Mesenchymal stem cell (in vitro differentiated cells and primary cell): ENCODE results near the gene AAK1.
A peak's percentile ranks its signal among the peaks of the same experiment; 100 is the strongest.

Source experiments
- DNase-seq: peaks from one replicate; pipeline ENCODE4 v3.0.0-alpha.2; 2013
- H2AFZ ChIP-seq: one replicate; pipeline ENCODE4 v1.6.1; 2013; ENCODE audit warnings: low read depth, mild to moderate bottlenecking, control low read depth, inconsistent platforms, low read length, moderate library complexity
- H2AK5ac ChIP-seq: 2 replicates; pipeline ENCODE4 v1.6.1; 2013; ENCODE audit warnings: low read length, moderate library complexity, mild to moderate bottlenecking, inconsistent platforms; ENCODE audit not compliant: severe bottlenecking
- H2BK120ac ChIP-seq: one replicate; pipeline ENCODE4 v1.6.1; 2013; ENCODE audit warnings: low read depth, mild to moderate bottlenecking, inconsistent platforms, low read length, moderate library complexity
- H2BK12ac ChIP-seq, 2 experiments: one replicate each; pipeline ENCODE4 v1.6.1; 2013; ENCODE audit warnings: inconsistent platforms in 2 of 2, low read length in 2 of 2, mild to moderate bottlenecking in 2 of 2, moderate library complexity in 2 of 2, control low read depth in 1 of 2
- H2BK15ac ChIP-seq: one replicate; pipeline ENCODE4 v1.6.1; 2013; ENCODE audit warnings: mild to moderate bottlenecking, low read depth, inconsistent platforms; ENCODE audit not compliant: poor library complexity, severe bottlenecking
- H2BK5ac ChIP-seq: 2 replicates; pipeline ENCODE4 v1.6.1; 2013; ENCODE audit warnings: low read depth, mild to moderate bottlenecking, low read length, control low read depth, inconsistent platforms; ENCODE audit not compliant: poor library complexity, severe bottlenecking
- H3K14ac ChIP-seq, 2 experiments: one replicate each; pipeline ENCODE4 v1.6.1; 2013; ENCODE audit warnings: inconsistent platforms in 2 of 2, low read length in 2 of 2, control low read depth in 1 of 2, mild to moderate bottlenecking in 1 of 2, moderate library complexity in 1 of 2
- H3K18ac ChIP-seq, 2 experiments: one replicate each; pipeline ENCODE4 v1.6.1; 2013; ENCODE audit warnings: inconsistent platforms in 2 of 2, low read length in 2 of 2, control low read depth in 1 of 2, low read depth in 1 of 2, mild to moderate bottlenecking in 1 of 2
- H3K23ac ChIP-seq, 2 experiments: one replicate each; pipeline ENCODE4 v1.6.1; 2013; ENCODE audit warnings: inconsistent platforms in 2 of 2, low read length in 2 of 2, mild to moderate bottlenecking in 2 of 2, moderate library complexity in 2 of 2, control low read depth in 1 of 2
- H3K27ac ChIP-seq: 2 replicates; pipeline ENCODE4 v1.5.1; 2013; ENCODE audit warnings: mild to moderate bottlenecking, moderate library complexity, low read length, control low read depth, inconsistent platforms; ENCODE audit not compliant: poor library complexity, severe bottlenecking
- H3K27me3 ChIP-seq, 2 experiments: 2 replicates each; pipeline versions ENCODE4 v1.6.1 to v1.7.0; 2013; ENCODE audit warnings: low read length in 2 of 2, mild to moderate bottlenecking in 2 of 2, moderate library complexity in 2 of 2, control low read depth in 1 of 2, inconsistent platforms in 1 of 2; ENCODE audit not compliant: control insufficient read depth in 1 of 2, insufficient read depth in 1 of 2
- H3K36me3 ChIP-seq, 2 experiments: 2 replicates each; pipeline versions ENCODE4 v1.6.1 to v1.7.0; 2013; ENCODE audit warnings: low read length in 2 of 2, control low read depth in 1 of 2, inconsistent platforms in 1 of 2, low read depth in 1 of 2, mild to moderate bottlenecking in 1 of 2; ENCODE audit not compliant: insufficient read depth in 2 of 2, control insufficient read depth in 1 of 2
- H3K4ac ChIP-seq, 2 experiments: one replicate each; pipeline ENCODE4 v1.6.1; 2013; ENCODE audit warnings: inconsistent platforms in 2 of 2, low read length in 2 of 2, mild to moderate bottlenecking in 2 of 2, moderate library complexity in 2 of 2, control low read depth in 1 of 2, low read depth in 1 of 2
- H3K4me1 ChIP-seq: 2 replicates; pipeline ENCODE4 v1.6.1; 2013; ENCODE audit warnings: low read depth, low read length, control low read depth; ENCODE audit not compliant: control insufficient read depth, insufficient read depth
- H3K4me2 ChIP-seq: 2 replicates; pipeline ENCODE4 v1.6.1; 2013; ENCODE audit warnings: low read length, mild to moderate bottlenecking, inconsistent platforms; ENCODE audit not compliant: poor library complexity, severe bottlenecking
- H3K4me3 ChIP-seq, 2 experiments: 2 replicates each; pipeline versions ENCODE4 v1.5.1 to v1.7.0; 2013; ENCODE audit warnings: low read length in 2 of 2, mild to moderate bottlenecking in 2 of 2, control low read depth in 1 of 2, low read depth in 1 of 2; ENCODE audit not compliant: insufficient read depth in 1 of 2
- H3K79me1 ChIP-seq: replicated peaks from 2 replicates; pipeline ENCODE4 v1.6.1; 2013; ENCODE audit warnings: mild to moderate bottlenecking, control low read depth, low read length, inconsistent platforms; ENCODE audit not compliant: poor library complexity, severe bottlenecking
- H3K9ac ChIP-seq: 2 replicates; pipeline ENCODE4 v1.7.0; 2013; ENCODE audit warnings: mild to moderate bottlenecking, low read length, moderate library complexity
- H3K9me3 ChIP-seq: 2 replicates; pipeline ENCODE4 v1.7.0; 2013; ENCODE audit warnings: mild to moderate bottlenecking, low read length; ENCODE audit not compliant: control insufficient read depth
- H4K8ac ChIP-seq: one replicate; pipeline ENCODE4 v1.6.1; 2013; ENCODE audit warnings: inconsistent platforms, mild to moderate bottlenecking, low read length, moderate library complexity
- H4K91ac ChIP-seq: one replicate; pipeline ENCODE4 v1.6.1; 2013; ENCODE audit warnings: mild to moderate bottlenecking, low read length, inconsistent platforms
- WGBS: methylation state at CpG from one replicate; pipeline ENCODE4 v1.1.7; 2013; ENCODE audit warnings: mixed read lengths; 5-methylcytosine and 5-hydroxymethylcytosine counted together

The AAK1 gene

DNA sequence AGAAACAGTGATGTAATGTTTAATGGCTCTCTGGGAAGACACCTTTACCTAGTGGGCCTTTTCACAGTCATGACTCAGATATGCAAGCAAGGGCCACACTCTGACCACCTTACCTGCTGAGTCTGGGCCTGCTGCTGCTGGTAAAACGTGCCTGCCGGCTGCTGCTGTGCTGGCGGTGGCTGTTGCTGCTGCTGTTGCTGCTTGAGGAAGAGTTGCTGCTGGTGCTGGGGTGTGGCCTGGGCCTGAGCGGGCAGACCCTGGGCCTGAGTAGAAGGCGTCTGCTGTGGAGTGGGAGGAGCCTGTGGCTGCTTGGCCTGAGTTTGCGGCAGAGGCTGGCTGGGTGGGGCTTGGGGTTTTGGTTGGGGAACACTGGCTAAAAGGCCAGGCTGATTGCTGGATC, 124.7 kb downstream of the AAK1 start:
- no peak overlapping the region for H3K4me3 ChIP-seq
- no peak overlapping the region for H4K91ac ChIP-seq
- H3K36me3 ChIP-seq: peaks cover 32 to 90% of the 10 kb centered on the region in 2 experiments
- H3K4me1 ChIP-seq: peaks cover 8% of the 10 kb centered on the region
- H2BK15ac ChIP-seq: no peak overlapping the region
- H3K9ac ChIP-seq: no peak overlapping the region
- 64% methylated on average over 5 of the region's 6 CpGs for WGBS
- no peak overlapping the region for H2AK5ac ChIP-seq
- no peaks in the 10 kb centered on the region for H3K9me3 ChIP-seq
- H2BK5ac ChIP-seq: no peak overlapping the region
- no peak overlapping the region for H3K14ac ChIP-seq
- H2BK12ac ChIP-seq: no peak overlapping the region
- no peak overlapping the region for H4K8ac ChIP-seq
- no peak for DNase-seq
- H3K18ac ChIP-seq: no peak overlapping the region
- no peak overlapping the region for H2BK120ac ChIP-seq
- no peak overlapping the region for H3K4ac ChIP-seq
- H3K4me2 ChIP-seq: no peak overlapping the region
- peaks cover 14% of the 10 kb centered on the region for H3K79me1 ChIP-seq
- no peak overlapping the region for H3K27ac ChIP-seq
- peak overlapping the region in 1 of 2 experiments; percentile 56 for H3K23ac ChIP-seq
- H3K27me3 ChIP-seq: no peaks in the 10 kb centered on the region
- no peak overlapping the region for H2AFZ ChIP-seq

DNA sequence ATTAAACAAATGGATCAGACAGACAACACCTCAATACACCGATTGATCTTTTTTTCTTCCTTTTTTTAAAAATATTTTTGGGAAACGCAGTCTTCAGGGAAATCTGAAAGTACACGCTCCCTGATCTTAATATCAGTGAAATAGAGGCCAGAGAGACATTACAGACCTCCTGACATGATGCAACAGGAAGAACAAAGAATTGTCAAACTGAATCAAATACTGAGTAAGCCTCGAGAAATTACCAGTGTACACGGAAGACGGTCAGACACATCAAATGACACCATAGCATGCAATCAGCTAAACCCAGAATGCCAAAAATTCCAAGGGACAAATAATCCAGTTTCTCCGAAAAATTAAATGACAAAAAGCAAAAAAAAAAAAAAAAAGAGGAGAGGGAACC, 126.1 kb downstream of the AAK1 start:
- no peaks in the 10 kb centered on the region for H3K9me3 ChIP-seq

DNA sequence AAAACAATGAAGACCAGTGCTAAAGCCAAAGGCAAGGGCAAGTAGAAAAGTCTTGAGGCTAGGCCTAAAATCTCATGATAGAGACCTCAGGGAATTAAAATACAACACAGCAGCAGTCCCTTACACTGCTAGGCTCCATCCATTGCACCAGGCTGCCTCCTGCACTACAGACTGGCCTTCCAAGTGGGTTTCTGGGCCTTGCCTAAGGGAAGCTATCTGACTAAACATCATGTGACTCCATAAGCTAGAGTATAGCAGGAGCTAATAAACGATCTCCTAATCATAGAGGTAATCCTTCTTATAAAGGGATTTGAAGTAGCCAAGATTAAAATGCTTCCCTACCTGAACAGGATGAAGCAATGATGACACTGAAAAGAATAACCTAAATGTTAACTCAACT, 128.7 kb downstream of the AAK1 start:
- Histone ChIP-seq H4K91ac (no peak overlapping the region), H3K36me3 (peaks cover 27 to 92% of the 10 kb centered on the region in 2 experiments), H3K9me3 (no peaks in the 10 kb centered on the region), H2BK12ac (no peak overlapping the region), H2AFZ (no peak overlapping the region), H2AK5ac (no peak overlapping the region), H3K9ac (peak overlapping the region; percentile 34), H3K18ac (peak overlapping the region in 1 of 2 experiments; percentile 16), H3K27me3 (no peaks in the 10 kb centered on the region), H2BK5ac (no peak overlapping the region), H3K4ac (no peak overlapping the region), H3K4me1 (peaks cover 8% of the 10 kb centered on the region), H3K27ac (peak overlapping the region; percentile 2), H3K79me1 (peaks cover 15% of the 10 kb centered on the region), H3K4me3 (no peak overlapping the region), H2BK120ac (no peak overlapping the region), H3K14ac (no peak overlapping the region), H4K8ac (no peak overlapping the region), H3K4me2 (no peak overlapping the region), H3K23ac (no peak overlapping the region), H2BK15ac (no peak overlapping the region)
- peak; percentile 57 for DNase-seq
- WGBS: 86% methylated on average over 1 of the region's 1 CpG

More for the DNA sequence above, 126.1 kb downstream of the AAK1 start:
- Histone ChIP-seq H3K14ac (no peak overlapping the region), H3K79me1 (peaks cover 16% of the 10 kb centered on the region), H2BK15ac (no peak overlapping the region), H3K36me3 (peaks cover 30 to 90% of the 10 kb centered on the region in 2 experiments), H4K91ac (no peak overlapping the region), H4K8ac (no peak overlapping the region), H3K9ac (peak overlapping the region; percentile 39), H2BK120ac (no peak overlapping the region), H2BK5ac (no peak overlapping the region), H2AFZ (no peak overlapping the region), H3K4me1 (peaks cover 8% of the 10 kb centered on the region), H3K27ac (no peak overlapping the region), H2AK5ac (no peak overlapping the region), H3K4me3 (no peak overlapping the region), H3K18ac (no peak overlapping the region), H3K4ac (no peak overlapping the region), H3K4me2 (no peak overlapping the region), H3K23ac (no peak overlapping the region), H2BK12ac (no peak overlapping the region), H3K27me3 (no peaks in the 10 kb centered on the region)
- DNase-seq: no peak
- 97% methylated on average over 7 of the region's 7 CpGs for WGBS

DNA sequence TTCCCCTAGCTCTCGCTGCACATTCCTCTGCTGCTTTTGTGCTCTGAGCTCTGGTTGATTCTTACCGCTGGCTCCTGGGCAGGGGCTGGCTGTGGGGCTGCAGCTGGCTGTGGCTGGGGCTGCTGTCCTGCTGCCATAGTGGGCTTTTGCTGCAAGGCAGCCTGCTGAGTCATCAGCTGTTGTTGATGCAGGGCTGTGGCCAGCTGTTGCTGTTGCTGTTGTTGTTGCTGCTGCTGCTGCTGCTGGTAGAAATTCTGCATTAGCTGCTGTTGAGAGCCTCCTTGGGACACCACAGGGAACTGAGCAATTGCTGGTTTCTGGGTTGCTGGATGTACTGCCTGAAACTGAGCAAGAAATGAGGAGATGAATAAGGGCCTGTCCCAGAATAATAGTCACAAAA, 129.1 kb downstream of the AAK1 start:
- Histone ChIP-seq H3K9me3 (no peaks in the 10 kb centered on the region), H3K14ac (peak overlapping the region in 1 of 2 experiments; percentile 31), H2AK5ac (no peak overlapping the region), H3K27me3 (no peaks in the 10 kb centered on the region), H3K27ac (peak overlapping the region; percentile 45), H3K4me2 (no peak overlapping the region), H2AFZ (no peak overlapping the region), H3K4me1 (peaks cover 8% of the 10 kb centered on the region), H2BK5ac (no peak overlapping the region), H4K91ac (no peak overlapping the region), H3K4me3 (no peak overlapping the region), H3K9ac (peak overlapping the region; percentile 34), H4K8ac (no peak overlapping the region), H2BK120ac (no peak overlapping the region), H3K23ac (no peak overlapping the region), H3K4ac (no peak overlapping the region), H2BK12ac (no peak overlapping the region), H3K18ac (peak overlapping the region in 1 of 2 experiments; percentile 59), H2BK15ac (no peak overlapping the region), H3K36me3 (peaks cover 25 to 92% of the 10 kb centered on the region in 2 experiments), H3K79me1 (peaks cover 15% of the 10 kb centered on the region)
- 37% methylated on average over 2 of the region's 2 CpGs for WGBS
- DNase-seq: peak; percentile 92
